Measurements from ENCODE around the gene CD3G. TPM values are rescaled to one million over a fixed set of nuclear protein-coding genes. Genes with fewer than 3 reads are reported as not detected.

CD3G gene
- total RNA-seq, 4 donors from 2014 or later = 0.13 to 0.33 (median 0.23) TPM; not detected in 1

DNA sequence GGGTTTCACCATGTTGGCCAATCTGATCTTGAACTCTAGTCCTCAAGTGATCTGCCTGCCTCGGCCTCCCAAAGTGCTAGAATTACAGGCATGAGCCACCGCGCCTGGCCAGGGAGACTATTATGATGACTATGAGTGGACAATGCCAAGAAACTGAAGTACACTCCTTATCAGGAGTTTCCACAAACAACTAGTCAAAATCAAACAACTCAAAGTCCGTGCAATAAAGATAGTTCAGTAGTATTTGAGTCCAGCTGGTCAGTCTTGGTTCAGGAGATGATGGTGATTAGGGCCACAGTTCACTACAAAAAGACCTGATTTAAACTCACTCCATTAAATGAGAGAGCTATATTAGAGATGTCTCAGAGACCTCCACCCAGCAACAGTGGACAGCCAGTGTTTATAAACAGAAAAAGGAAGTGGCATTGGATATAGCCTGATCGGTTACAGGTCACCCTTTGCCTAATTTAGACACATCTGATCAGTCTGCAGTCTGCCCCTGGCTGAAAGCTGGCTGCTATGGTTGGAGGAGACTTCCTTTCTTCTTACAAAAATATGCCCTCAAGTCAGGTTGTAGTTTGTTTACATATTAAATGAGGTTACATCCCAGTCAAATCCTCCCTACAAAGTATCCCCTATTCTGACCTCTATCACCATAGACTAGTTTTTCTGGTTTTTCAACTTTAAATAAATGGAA, 22.6 kb upstream of the CD3G start:
- intact Hi-C loops (cut with DNase I) = no loop called here
- no peak for TF ChIP-seq POLR2A (IDR thresholded peaks at IDR 0.05; ENCODE audit: low read depth)
- TF ChIP-seq, protein P1, sequence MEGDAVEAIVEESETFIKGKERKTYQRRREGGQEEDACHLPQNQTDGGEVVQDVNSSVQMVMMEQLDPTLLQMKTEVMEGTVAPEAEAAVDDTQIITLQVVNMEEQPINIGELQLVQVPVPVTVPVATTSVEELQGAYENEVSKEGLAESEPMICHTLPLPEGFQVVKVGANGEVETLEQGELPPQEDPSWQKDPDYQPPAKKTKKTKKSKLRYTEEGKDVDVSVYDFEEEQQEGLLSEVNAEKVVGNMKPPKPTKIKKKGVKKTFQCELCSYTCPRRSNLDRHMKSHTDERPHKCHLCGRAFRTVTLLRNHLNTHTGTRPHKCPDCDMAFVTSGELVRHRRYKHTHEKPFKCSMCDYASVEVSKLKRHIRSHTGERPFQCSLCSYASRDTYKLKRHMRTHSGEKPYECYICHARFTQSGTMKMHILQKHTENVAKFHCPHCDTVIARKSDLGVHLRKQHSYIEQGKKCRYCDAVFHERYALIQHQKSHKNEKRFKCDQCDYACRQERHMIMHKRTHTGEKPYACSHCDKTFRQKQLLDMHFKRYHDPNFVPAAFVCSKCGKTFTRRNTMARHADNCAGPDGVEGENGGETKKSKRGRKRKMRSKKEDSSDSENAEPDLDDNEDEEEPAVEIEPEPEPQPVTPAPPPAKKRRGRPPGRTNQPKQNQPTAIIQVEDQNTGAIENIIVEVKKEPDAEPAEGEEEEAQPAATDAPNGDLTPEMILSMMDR (IDR thresholded peaks at IDR 0.05) = no peak
- TF ChIP-seq EP300 (IDR thresholded peaks at IDR 0.05) = no peak
- TF ChIP-seq POLR2AphosphoS5 (IDR thresholded peaks at IDR 0.05) = no peak
- Histone ChIP-seq H3K4me3 (no peak overlapping the region), H3K9me3 (no peaks in the 10 kb centered on the region), H3K27ac (replicated peaks in 1 of 4) (no peak overlapping the region), H3K36me3 (no peaks in the 10 kb centered on the region), H3K4me1 (peaks cover 3 to 6% (median 5%) of the 10 kb centered on the region in 4 donors), H3K27me3 (peaks cover 0 to 14% (median 0%) of the 10 kb centered on the region in 4 donors)
- WGBS = 76% methylated on average over 5 of the region's 5 CpGs
- no peak for DNase-seq (ENCODE audit: extremely low spot score)

DNA sequence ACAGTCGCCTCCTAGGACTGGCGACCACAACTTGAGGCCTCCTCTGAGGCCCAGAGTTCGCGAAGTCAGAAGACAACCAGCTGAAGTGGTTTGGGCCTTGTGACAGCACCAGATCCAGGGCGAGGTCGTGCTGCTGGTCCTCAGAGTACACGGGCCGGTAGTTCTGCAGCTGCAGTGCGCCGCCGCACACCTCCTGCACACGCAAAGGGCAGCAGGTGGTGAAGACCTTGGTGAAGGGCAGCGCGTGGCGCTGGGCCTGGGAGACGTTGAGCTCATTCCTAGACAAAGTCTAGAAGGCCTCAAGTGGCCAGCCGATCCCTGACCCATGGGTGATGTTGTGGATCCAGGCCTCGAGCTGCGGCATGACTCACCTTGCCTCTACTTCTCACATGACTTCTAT, 21.4 kb upstream of the CD3G start:
- TF ChIP-seq, protein P1 (IDR thresholded peaks at IDR 0.05) = no peak
- no peak for TF ChIP-seq POLR2AphosphoS5 (IDR thresholded peaks at IDR 0.05)
- TF ChIP-seq POLR2A (IDR thresholded peaks at IDR 0.05; ENCODE audit: low read depth) = no peak
- intact Hi-C loops (cut with DNase I) = no loop called here
- no peak for DNase-seq (ENCODE audit: extremely low spot score)
- Histone ChIP-seq H3K27ac (replicated peaks in 1 of 4) (no peak overlapping the region), H3K27me3 (peaks cover 0 to 6% (median 0%) of the 10 kb centered on the region in 4 donors), H3K36me3 (no peaks in the 10 kb centered on the region), H3K4me1 (no peaks in the 10 kb centered on the region), H3K4me3 (no peak overlapping the region), H3K9me3 (no peaks in the 10 kb centered on the region)
- WGBS = 99% methylated on average over 19 of the region's 19 CpGs

DNA sequence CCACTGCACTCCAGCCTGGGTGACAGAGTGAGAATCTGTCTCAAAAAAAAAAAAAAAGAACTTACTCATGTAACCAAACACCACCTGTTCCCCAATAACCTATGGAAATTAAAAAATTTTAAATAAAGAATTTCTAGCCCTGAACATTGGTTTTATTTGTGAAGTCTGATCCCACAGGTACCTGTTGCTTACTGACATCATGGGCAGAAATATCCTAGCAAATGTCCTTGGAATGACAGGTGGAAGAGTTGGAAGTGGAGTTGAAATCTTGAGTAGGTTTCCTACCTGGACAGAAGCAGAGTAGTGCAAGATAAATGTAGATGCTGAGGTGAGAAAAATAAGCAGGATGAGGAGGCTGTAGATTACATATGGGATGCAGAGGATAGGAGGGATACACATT, 18.9 kb upstream of the CD3G start:
- TF ChIP-seq, protein P1 (IDR thresholded peaks at IDR 0.05) = no peak
- TF ChIP-seq EP300 (IDR thresholded peaks at IDR 0.05) (no peak), POLR2A (IDR thresholded peaks at IDR 0.05; ENCODE audit: low read depth) (no peak), POLR2AphosphoS5 (IDR thresholded peaks at IDR 0.05) (no peak)
- Histone ChIP-seq H3K9me3 (no peaks in the 10 kb centered on the region), H3K4me1 (no peaks in the 10 kb centered on the region), H3K4me3 (no peak overlapping the region), H3K27me3 (peaks cover 0 to 6% (median 0%) of the 10 kb centered on the region in 4 donors), H3K27ac (replicated peaks in 1 of 4) (no peak overlapping the region), H3K36me3 (no peaks in the 10 kb centered on the region)
- intact Hi-C loops (cut with DNase I) = no loop called here
- no peak for DNase-seq (ENCODE audit: extremely low spot score)

DNA sequence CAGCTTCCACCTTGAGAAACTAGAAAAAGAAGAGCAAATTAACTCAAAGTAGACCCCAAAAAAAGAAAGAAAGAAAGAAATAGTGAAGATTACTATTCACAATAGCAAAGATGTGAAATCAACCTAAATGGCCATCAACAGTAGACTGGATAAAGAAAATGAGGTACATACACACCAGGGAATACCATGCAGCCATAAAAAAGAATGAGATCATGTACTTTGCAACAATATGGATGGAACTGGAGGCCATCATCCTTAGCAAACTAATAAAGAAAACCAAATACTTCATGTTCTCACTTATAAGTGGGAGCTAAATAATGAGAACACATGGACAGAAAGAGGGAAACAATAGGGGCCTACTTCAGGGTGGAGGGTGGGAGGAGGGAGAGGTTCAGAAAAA, 15.4 kb upstream of the CD3G start:
- intact Hi-C loops (cut with DNase I) = no loop called here
- Histone ChIP-seq H3K36me3 (no peaks in the 10 kb centered on the region), H3K4me3 (no peak overlapping the region), H3K9me3 (no peaks in the 10 kb centered on the region), H3K4me1 (no peaks in the 10 kb centered on the region), H3K27ac (replicated peaks in 1 of 4) (no peak overlapping the region), H3K27me3 (no peaks in the 10 kb centered on the region)
- DNase-seq (ENCODE audit: extremely low spot score) = no peak
- TF ChIP-seq POLR2AphosphoS5 (IDR thresholded peaks at IDR 0.05) (no peak), EP300 (IDR thresholded peaks at IDR 0.05) (no peak), POLR2A (IDR thresholded peaks at IDR 0.05; ENCODE audit: low read depth) (no peak)
- TF ChIP-seq, protein P1 (IDR thresholded peaks at IDR 0.05) = no peak

DNA sequence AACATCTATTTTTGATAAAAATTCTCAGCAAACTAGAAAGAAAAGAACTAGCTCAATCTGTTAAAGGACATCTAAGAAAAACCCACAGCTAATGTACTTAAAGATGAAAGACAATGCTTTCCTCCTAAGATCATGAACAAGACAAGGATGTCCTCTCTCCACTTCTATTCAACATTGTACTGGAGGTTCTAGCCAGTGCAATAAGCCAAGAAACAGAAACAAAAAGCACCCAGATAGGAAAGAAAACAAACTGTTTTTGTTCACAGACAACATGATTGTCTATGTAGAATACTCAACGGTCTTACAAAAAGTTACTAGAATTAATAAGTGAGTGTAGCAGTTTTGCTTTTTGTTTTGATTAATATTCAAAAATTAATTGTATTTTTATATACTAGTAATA, 9.4 kb upstream of the CD3G start:
- TF ChIP-seq POLR2AphosphoS5 (IDR thresholded peaks at IDR 0.05) (no peak), POLR2A (IDR thresholded peaks at IDR 0.05; ENCODE audit: low read depth) (no peak), EP300 (IDR thresholded peaks at IDR 0.05) (no peak)
- TF ChIP-seq, protein P1 (IDR thresholded peaks at IDR 0.05) = no peak
- intact Hi-C loops (cut with DNase I) = no loop called here
- H3K36me3 ChIP-seq = no peaks in the 10 kb centered on the region
- no peaks in the 10 kb centered on the region for H3K4me1 ChIP-seq
- H3K4me3 ChIP-seq = no peak overlapping the region
- DNase-seq (ENCODE audit: extremely low spot score) = no peak
- 78% methylated on average over 1 of the region's 1 CpG for WGBS
- H3K27ac ChIP-seq (replicated peaks in 1 of 4) = no peak overlapping the region
- H3K9me3 ChIP-seq = no peaks in the 10 kb centered on the region
- H3K27me3 ChIP-seq = peaks cover 0 to 27% (median 0%) of the 10 kb centered on the region in 4 donors
